Head of caudate nucleus (tissue), 42 donors: ENCODE data around the gene C19orf47.
"Not testable (repeated sequence)": the region's sequence is repeated elsewhere in the genome, so short reads cannot be mapped to it uniquely, and the experiment has no call there.

Source experiments
- DNase-seq, 42 donors: peaks; one replicate each; pipeline versions ENCODE4 v3.0.0 to v3.0.0-alpha.2; 2020 to 2021; ENCODE audit warnings: mixed read lengths in 7 of 42
- intact Hi-C: fragments of 100-400 bp; cut with DNase I; formaldehyde crosslinking; loops from one replicate; pipeline ENCODE4 v1.15.0; 2022

C19orf47 gene

DNA sequence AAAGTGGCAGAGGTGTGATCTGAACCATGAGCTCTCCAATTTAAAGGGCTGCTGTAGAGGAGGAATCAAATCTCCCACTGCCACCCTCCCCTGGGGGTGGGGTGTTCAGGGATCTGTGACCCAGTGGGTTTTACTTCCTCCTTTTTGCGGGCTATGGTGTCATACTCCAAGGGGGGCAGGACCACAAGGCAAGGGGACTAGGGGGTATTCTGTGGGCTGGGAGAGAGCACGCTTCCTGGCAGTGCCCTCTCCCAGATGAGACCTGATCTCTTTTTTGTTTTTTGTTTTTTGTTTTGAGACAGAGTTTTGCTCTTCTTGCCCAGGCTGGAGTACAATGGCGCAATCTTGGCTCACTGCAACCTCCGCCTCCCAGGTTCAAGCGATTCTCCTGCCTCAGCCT lies 10.6 kb upstream of the C19orf47 start:
- DNase-seq = peak in 15 of 42 donors; percentile 8 to 56 (median 35)
- intact Hi-C loops = no loop called here

DNA sequence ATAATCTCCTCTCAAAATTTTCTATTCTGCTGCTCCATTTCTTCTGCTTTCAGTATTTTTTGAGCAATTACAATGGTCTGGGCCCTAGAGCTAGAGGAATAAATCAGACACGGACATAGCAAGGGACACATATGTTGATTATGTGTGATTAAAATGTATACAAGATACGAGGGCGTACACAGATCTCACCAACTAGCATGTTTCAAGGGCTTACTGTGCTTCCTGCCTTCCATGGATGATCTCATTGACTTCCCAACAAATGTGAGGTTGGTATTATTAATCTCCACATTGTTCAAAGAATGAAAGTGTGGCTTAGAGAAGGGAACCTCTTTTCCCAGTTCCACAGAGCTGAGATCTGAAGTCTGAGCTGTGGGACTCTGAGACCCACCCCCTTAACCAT lies 9.4 kb upstream of the C19orf47 start:
- intact Hi-C loops = no loop called here
- DNase-seq = no peak

DNA sequence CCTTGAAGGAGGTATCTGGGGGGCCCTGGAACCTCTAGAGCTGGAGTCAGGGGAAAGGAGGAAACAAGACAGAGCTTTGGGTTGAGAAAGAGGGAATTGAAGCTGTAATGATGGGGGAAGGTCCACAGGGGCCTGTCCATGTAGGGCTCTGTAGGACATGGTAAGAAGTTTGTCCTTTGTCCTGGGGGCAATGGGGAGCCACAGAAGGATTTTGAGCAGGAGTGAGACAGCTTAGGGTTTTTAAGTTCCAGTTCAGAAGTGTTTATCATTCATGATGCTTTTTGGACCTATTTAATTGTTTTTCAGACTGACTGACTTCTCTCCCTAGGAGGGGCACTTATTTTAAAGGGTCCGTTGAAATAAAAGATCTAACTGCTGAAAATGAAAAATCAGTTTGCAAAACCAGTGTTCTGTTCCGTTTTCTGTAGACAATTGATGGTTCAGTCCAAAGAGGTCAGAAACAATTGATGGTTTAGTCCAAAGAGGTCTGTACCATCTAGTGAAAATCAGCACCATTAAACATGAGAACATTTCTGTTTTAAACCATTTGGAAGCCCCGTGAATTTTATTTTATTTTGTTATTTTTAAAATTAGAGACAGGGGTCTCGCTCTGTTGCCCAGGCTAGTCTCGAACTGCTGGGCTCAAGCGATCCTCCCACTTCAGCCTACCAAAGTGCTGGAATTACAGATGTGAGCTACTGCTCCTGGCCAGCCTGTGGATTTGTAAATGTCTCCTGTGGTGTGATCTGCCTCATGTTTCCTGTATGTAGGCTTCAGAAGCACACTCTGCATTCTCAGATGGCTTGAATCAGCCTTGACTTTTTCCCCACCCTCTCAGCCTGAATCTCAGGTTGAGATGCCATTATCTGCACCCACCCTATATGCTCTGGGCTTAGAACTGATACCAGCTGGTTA lies 8.7 kb upstream of the C19orf47 start:
- DNase-seq = no peak
- intact Hi-C loops = no loop called here

DNA sequence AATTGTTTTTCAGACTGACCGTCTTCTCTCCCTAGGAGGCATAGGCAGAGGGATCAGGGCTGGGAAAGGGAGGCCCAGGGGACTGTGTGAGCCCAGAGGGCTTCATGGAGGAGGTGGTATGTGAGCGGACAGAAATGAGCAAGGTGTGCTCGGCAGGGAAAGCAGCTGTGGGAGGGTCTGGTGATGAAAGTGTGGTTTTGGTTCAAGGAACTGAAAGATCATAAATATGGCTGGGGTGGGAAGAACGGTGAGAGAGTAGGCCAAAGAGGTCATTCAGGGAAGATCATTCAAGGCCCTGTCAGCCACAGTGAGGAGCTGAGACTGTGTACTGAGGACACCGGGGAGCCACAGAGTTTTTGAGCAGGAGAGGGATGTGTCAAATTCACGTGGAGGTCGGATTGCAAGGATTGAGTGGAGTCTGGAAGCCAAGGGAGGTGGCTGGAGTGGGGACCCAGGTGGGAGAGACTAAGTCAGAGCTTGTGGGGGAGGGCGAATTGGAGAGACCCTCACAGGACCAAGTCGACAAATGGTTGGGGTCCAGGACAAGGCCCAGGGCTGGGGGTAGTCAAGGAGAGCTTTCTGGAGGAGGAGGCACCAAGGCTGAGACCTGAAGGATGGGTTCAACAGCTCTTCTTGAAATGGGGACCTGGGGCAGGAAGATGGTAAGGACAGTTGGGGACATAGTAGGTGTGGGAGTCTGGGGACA lies 7.9 kb upstream of the C19orf47 start:
- DNase-seq = no peak
- intact Hi-C loops = no loop called here

DNA sequence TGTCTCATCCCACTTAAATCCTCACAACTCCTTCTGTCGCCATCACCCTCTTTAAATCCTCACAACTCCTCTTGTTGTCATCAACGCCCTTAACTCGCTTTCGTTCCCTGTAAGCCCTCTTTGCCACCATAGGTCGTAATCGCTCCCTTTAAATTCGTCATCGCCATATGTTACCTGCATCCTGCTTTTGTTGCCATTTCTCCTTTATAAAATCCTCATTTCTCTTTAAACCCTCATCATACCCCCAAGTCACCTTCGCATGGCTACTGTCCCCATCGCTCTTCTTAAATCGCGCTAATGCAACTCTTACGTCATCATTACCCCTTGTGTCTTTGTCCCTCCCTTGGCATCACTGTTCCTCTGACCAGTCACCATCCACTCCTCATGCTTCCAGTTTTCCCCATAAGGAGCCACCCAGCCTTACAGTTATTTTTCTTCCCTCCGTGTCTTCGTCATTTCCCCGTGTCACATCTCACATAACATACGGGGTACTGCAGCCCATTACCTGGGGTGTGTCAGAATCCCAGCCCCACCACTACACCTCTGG lies 837 bp upstream of the C19orf47 start:
- intact Hi-C loops = no loop called here
- DNase-seq = peak in 10 of 42 donors; percentile 9 to 44 (median 17)

DNA sequence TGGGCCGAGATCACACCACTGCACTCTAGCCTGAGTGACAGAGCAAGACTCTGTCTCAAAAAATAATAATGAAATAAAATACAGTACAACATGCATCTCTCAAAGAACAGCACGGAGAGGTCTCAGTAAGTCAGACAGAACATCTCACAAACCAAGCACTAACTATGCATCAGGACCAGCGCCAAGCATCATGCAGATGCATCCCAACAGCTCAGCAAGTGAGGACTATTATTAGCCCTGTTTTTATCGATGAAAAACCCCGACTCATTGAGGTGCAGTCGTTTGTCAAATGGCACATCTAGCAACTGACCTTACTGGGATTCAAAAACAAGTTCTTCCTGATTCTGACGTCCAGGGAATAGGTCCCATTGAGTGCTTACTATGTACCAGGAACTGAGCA lies 3.8 kb downstream of the C19orf47 start:
- intact Hi-C loops = no loop called here
- no peak for DNase-seq

DNA sequence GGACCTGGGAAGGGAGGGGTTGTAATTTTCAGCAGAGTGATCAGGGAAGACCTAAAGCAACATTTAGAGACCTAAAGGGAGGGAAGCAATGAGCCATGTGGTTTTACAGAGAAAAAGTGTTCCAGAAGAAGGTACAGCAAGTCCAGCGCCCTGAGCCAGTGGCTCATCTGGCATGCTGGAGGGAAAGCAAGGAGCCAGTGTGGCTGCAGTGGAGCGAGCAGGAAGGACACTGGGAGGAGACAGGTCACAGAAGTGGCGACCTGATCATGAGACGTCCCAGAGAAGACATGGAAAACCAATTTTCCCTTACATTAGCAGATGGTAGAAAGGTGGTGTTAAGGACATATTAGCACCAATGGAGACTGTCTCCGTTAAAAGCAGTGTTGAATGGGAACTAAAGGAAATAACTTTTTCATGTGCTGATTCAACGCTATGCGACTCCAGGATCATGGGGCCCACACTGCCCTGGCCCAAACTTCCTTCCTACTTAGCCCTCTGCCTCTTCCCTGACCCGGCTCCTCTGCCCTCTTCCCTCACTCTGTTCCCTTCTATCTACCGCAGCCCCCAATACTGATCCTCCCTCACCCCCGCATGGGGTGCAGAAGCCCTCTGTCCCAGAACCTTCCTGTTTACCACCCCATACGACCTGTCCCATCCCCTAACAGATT lies 5.4 kb downstream of the C19orf47 start:
- intact Hi-C loops = no loop called here
- DNase-seq = no peak

DNA sequence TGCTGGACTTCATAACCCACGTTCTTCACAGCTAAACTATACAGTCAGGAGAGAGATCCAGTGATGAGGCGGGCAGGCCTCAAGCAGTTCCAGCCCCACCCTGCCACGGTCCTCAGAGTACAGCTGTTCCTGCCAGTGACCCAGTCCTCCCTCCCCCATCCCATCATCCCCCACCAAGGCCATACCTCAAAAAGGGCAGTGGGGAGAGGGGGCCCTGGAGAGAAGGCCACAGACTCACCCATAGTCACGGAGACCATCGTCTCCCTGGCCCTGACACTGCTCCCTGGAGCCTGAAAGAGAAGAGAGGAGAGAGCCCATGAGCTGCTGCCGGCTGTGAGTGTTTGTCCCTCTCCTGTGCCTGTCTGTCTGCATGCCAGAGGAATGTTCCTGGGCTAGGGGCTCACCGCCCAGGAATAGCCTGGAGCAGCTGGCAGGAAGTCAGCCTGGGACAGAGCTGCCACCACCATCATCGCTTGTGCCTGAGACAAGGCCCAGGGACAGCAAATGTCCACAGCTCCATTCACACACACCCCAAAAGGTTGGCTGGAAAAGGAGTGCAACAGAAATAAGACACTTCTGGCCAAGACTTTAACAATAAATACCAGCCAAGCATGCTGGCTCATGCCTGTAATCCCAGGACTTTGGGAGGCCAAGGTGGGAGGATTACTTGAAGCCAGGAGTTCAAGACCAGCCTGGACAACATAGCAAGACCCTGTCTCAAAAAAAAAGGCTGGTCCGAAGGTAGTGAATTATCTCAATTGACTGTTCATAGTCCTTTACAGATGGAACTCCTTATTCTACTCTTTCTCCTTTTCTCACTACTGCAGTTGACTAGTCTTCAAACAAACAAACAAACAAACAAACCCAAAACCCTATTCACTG lies 6.4 kb downstream of the C19orf47 start:
- DNase-seq = peak in 9 of 42 donors; percentile 6 to 40 (median 25)
- intact Hi-C loops = no loop called here

DNA sequence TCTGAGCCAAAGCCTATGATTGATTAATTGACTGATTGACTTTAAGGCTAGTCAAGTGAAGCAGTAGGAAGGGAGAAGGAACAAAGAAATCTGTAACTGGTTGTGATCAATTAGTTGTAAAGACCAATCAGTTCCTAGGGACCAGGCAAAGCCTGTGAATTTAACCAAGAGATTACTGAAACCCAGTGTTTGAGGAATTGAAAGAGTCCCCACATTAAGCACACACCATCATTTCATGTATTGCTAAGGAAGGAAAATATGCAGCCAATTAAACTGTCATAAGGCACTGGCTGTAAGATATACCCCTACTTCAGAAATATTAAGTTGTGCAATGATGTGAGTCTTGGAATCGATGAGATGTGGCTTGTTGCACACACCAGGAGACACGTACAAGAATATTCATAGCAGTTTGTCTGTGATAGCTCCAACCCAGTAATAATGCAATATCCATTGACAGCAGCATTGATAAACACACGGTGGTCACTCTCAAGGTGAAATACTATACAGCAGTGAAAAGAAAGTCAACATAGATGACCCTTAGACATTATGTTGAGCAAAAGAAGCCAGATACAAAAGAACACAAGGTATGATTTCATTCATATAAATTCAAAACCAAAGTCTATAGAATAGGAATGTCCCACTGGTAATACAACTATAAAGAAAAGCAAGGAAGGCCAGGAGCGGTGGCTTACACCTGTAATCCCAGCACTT lies 9.0 kb downstream of the C19orf47 start:
- no peak for DNase-seq
- intact Hi-C loops = no loop called here

DNA sequence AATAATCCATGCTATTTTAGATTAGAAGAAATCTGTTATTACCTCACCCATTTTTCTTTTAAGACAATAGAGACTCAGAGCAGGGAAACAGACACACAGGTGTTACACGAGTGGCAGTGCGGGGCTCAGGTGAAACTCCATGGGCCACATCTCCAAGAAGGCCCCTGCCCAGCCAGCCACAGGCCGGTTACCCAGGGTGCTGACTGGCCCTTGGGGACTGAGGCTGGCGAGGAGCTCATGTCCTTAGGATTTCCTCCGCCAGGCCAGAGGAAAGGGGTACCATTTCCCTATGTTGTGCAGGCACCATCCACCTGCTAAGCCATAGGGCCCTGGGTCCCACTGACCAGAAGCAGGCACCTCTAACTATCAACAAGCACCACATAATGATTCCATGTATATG lies 10.6 kb downstream of the C19orf47 start:
- intact Hi-C loops = no loop called here
- DNase-seq = no peak

DNA sequence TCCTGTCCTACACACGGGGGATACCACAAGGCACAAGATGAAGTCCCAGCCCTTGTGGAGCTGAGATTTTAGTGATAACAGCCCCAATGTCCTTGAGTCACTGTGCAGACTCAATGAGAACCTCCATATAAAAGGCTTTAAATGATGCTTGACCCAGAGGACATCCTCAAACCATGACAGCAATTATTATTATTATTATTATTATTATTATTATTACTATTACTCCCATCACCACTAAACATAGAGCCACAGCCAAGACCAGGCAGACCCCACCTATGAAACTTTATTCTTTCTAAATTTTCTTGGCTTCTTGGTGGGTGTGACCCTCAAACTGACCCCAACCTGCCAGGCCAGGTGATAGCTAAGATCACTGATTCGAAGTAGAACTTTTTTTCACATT lies 11.1 kb downstream of the C19orf47 start:
- no peak for DNase-seq
- intact Hi-C loops = no loop called here

DNA sequence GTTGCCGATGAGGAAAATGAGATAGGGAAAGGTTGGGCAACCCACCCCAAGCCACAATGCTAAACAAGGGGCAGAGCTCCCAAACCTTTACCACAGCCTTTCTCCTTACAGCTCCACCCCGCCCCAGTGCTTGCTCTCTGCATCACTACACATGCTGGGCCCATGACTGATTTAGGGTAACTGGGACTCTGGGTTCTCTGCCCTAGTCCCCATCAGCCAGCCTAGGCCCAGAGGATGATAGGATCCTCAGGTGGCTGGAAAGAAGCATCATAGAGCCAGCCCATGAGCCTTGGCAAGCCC lies 11.6 kb downstream of the C19orf47 start:
- DNase-seq = no peak
- intact Hi-C loops = no loop called here

DNA sequence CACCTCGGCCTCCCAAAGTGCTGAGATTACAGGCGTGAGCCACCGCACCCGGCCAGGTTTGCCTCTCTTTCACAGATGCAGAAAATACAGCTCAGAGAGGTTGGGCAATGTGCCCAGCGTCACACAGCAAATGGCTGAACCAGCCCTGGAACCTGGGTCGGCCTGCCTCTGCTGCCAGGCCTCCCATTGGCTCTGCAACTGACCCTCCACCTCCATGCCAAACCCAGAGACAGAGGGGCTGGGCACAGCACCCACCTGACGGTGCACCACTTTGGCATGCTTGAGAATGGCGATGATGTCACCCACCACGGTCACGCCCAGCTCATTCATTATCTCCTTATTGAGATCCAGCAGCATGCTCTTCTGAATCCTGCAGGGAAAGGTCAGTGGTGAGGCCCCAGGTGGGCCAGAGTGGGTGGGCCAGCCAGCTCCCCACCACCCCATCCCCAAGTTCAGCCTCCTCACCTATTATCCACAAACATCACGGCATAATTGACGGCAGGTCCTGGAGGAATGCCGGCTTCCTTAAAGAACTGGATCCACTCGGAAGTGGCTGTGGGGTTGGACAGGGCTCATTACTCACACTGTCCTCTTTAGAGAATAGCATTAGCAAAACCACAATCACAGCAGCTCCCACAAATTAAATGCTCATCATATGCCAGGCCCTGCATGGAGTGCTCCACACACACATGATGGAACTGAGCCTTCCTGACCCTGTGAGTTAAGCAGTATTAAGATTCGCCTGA lies 12.2 kb downstream of the C19orf47 start:
- intact Hi-C loops = no loop called here
- DNase-seq = no peak

DNA sequence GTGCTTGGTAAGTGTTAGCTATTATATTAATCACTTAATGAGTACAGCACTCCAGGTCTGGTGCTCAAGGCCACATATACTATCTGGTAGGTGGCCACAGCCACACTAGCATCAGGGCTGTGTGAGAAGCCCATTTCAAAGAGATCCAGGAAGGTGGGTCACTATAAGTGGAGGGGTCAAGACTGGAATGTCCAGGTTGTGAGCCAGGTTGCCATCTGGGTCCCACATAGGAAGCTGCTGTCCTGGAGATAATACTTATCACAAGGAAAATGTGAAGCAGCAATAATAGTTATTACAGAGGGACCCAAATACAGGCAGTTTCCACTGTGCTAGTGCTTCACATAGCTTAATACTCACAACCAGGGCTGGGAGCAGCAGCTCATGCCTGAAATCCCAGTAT lies 13.1 kb downstream of the C19orf47 start:
- no peak for DNase-seq
- intact Hi-C loops = no loop called here

DNA sequence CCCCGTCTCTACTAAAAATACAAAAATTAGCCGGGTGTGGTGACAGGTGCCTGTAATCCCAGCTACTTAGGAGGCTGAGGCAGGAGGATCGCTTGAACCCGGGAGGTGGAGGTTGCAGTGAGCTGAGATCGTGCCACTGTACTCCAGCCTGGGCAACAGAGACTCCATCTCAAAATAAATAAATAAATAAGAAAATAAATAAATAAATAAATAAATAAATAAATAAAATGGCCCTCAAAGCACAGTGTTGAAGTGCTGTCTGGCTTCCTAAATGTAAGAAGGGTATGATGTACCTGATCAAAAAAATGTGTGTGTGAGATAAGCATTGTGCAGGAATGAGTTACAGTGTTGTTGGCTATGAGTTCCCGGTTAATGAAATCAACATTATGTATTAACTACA lies 15.1 kb downstream of the C19orf47 start:
- intact Hi-C loops, DNase-seq: not testable (repeated sequence)

DNA sequence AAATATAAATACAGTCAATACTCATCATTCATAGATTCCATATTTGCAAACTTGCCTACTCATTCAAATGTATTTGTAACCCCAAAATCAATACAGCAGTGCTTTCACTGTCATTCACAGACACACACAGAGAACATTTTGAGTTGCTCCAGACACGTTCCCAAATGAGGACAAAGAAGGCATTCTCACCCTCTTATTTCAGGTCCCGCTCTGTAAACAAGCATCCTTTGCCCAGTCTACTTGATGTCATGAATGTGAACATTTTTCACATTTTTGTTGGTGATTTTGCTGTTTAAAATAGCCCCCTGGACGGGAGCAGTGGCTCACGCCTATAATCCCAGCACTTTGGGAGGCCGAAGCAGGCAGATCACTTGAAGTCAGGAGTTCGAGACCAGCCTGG lies 15.5 kb downstream of the C19orf47 start:
- intact Hi-C loops = no loop called here
- peak in 12 of 42 donors; percentile 13 to 65 (median 30) for DNase-seq

DNA sequence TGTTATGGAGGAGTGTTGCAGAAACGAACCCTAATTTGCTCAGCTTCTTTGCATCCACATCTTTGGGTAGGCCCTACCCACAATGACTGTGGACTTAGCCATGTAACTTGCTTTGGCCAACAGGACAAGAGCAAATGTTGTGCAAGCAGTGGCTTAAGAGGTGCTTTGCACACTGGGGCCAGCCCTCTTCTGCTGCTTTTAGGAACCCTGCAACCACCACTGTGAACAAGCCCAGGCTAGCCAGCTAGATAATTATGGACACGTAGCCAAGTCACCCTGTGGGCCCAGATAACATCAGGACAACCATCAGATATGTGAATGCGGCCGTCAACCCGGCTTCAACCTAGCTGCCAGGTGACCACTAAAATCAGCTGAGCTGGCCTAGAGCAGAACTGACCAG lies 17.1 kb downstream of the C19orf47 start:
- intact Hi-C loops = no loop called here
- DNase-seq = no peak

DNA sequence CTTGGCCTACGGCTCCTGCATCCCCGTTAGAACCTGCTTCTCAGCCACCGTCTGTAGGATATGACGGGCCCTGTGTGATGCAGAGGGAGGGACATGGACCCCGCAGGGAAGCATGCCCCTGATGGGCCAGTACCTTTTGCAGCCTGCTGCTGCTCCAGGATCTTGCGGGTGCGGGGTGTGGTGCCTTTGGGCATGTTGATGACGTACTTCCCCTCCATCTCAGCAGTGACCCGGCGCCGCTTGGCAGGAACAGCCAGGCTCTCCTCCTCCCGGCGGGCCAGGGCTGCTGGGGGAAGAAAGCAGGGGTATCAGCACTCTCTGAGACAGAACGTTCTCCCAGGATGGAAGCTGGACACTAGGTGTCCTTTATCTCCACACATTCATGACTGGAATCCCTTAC lies 22.0 kb downstream of the C19orf47 start:
- DNase-seq = no peak
- intact Hi-C loops = no loop called here
